GM12878 (cell line): ENCODE results near the gene VAX1. TPM values are rescaled to one million over a fixed set of nuclear protein-coding genes. Genes with fewer than 3 reads are reported as not detected.

ENCODE experiments used
- ATAC-seq: fragments of 200-7000 bp; cut with Tn5 transposase; 3 replicates; pipeline ENCODE4 v1.9.1; 2020; ENCODE audit warnings: mild to moderate bottlenecking, moderate library complexity
- BruUV-seq: library from RNA; stranded (reverse); fragments of 400-500 nt; replicated peaks from 2 replicates; lab custom pipeline; 2021; lab: Mats Ljungman, UMichigan
- CTCF ChIA-PET: fragments of 300-600 bp; sonication (Branson Sonifier 250); formaldehyde crosslinking; extraction: SDS; loops from one replicate; lab custom pipeline; 2021; ENCODE audit warnings: inconsistent platforms; lab: Yijun Ruan, JAX
- POLR2A ChIA-PET: fragments of 350-600 bp; formaldehyde crosslinking; extraction: SDS; loops from one replicate; lab custom pipeline; 2021; ENCODE audit warnings: inconsistent platforms; lab: Charles Lee
- RAD21 ChIA-PET: fragments of 300-600 bp; sonication (Branson Sonifier 250); formaldehyde crosslinking; loops from one replicate; lab custom pipeline; 2023; ENCODE audit warnings: antibody characterized with exemption; ENCODE audit not compliant: unreplicated experiment; lab: Charles Lee
- SMC1A ChIA-PET: fragments of 300-600 bp; sonication (Branson Sonifier 250); formaldehyde crosslinking; loops from one replicate; lab custom pipeline; 2023; ENCODE audit not compliant: unreplicated experiment, uncharacterized antibody; lab: Charles Lee
- DNase-seq: peaks from one replicate; pipeline ENCODE4 v3.0.0-alpha.2; 2011; ENCODE audit warnings: low read depth, low spot score
- FAIRE-seq: peaks from 3 replicates; lab custom pipeline; 2011; peaks lifted over from hg19 to GRCh38; lab: Jason Lieb, UNC
- H2AFZ ChIP-seq: 2 replicates; pipeline ENCODE4 v1.6.0; 2011; ENCODE audit warnings: low read depth, low read length, control low read depth; ENCODE audit not compliant: control insufficient read depth
- H3K27ac ChIP-seq: 2 replicates; pipeline ENCODE4 v1.5.1; 2011; ENCODE audit warnings: control low read depth; ENCODE audit not compliant: control insufficient read depth, insufficient read depth
- H3K27me3 ChIP-seq, 2 experiments: replicated peaks in 1 of 2; 2 replicates each; pipeline versions ENCODE4 v1.6.0 to v1.6.1; 2011; ENCODE audit warnings: low read length in 1 of 2; ENCODE audit not compliant: control insufficient read depth in 2 of 2, insufficient read depth in 2 of 2
- H3K36me3 ChIP-seq, 2 experiments: 2 replicates each; pipeline ENCODE4 v1.5.1; 2011; ENCODE audit warnings: low read length in 1 of 2; ENCODE audit not compliant: control insufficient read depth in 2 of 2, insufficient read depth in 2 of 2
- H3K4me1 ChIP-seq: 2 replicates; pipeline ENCODE4 v1.6.1; 2011; ENCODE audit warnings: mild to moderate bottlenecking, low read length, moderate library complexity, mixed read lengths; ENCODE audit not compliant: control insufficient read depth, insufficient read depth
- H3K4me2 ChIP-seq: 2 replicates; pipeline ENCODE4 v1.6.0; 2011; ENCODE audit warnings: control low read depth; ENCODE audit not compliant: control insufficient read depth, insufficient read depth
- H3K4me3 ChIP-seq: fragments of 200-600 bp; sonication (generic); 2 replicates; pipeline ENCODE4 v1.5.1; 2016
- H3K79me2 ChIP-seq: 2 replicates; pipeline ENCODE4 v1.6.0; 2011; ENCODE audit warnings: low read length; ENCODE audit not compliant: control insufficient read depth, insufficient read depth
- H3K9ac ChIP-seq: 2 replicates; pipeline ENCODE4 v1.8.0; 2011; ENCODE audit warnings: low read length, control low read depth, mixed read lengths; ENCODE audit not compliant: control insufficient read depth, insufficient read depth
- H3K9me3 ChIP-seq: replicated peaks from 3 replicates; pipeline ENCODE4 v1.5.1; 2011; ENCODE audit warnings: mild to moderate bottlenecking, low read length; ENCODE audit not compliant: control insufficient read depth, insufficient read depth
- H4K20me1 ChIP-seq: 2 replicates; pipeline ENCODE4 v1.6.0; 2011; ENCODE audit not compliant: control insufficient read depth, insufficient read depth
- CHD1 ChIP-seq: IDR thresholded peaks from 2 replicates; pipeline ENCODE4 v1.6.1; 2012; ENCODE audit warnings: low read depth, low read length, improper control_type of control experiment
- HSF1 ChIP-seq: fragments of 150-350 bp; IDR thresholded peaks from 2 replicates; pipeline ENCODE4 v1.6.1; 2014; ENCODE audit warnings: mild to moderate bottlenecking, low read depth, low read length
- IKZF1 ChIP-seq: fragments of 450-650 bp; conservative IDR thresholded peaks from 2 replicates; pipeline ENCODE4 v1.6.1; 2017; ENCODE audit warnings: antibody characterized with exemption, mild to moderate bottlenecking
- KLF5 ChIP-seq: fragments of 450-650 bp; IDR thresholded peaks from 2 replicates; pipeline ENCODE4 v1.6.1; 2014; ENCODE audit warnings: mild to moderate bottlenecking; ENCODE audit not compliant: partially characterized antibody
- MLLT1 ChIP-seq: fragments of 450-650 bp; IDR thresholded peaks from 2 replicates; pipeline ENCODE4 v1.6.1; 2016; ENCODE audit warnings: mild to moderate bottlenecking
- MTA2 ChIP-seq: fragments of 450-650 bp; IDR thresholded peaks from 2 replicates; pipeline ENCODE4 v1.6.1; 2016; ENCODE audit warnings: low read depth, mild to moderate bottlenecking, moderate library complexity
- NBN ChIP-seq: fragments of 450-650 bp; IDR thresholded peaks from 2 replicates; pipeline ENCODE4 v1.6.1; 2016
- NKRF ChIP-seq: fragments of 450-650 bp; conservative IDR thresholded peaks from 2 replicates; pipeline ENCODE4 v1.6.1; 2017; ENCODE audit warnings: mild to moderate bottlenecking, moderate library complexity
- PAX8 ChIP-seq: fragments of 450-650 bp; IDR thresholded peaks from 2 replicates; pipeline ENCODE4 v1.6.1; 2017; ENCODE audit warnings: mild to moderate bottlenecking, moderate library complexity
- POLR2AphosphoS2 ChIP-seq: IDR thresholded peaks from 2 replicates; pipeline ENCODE4 v1.6.1; 2011; ENCODE audit warnings: low read depth, mild to moderate bottlenecking, low read length, improper control_type of control experiment, moderate library complexity
- POU2F2 ChIP-seq: IDR thresholded peaks from 3 replicates; pipeline ENCODE4 v1.6.1; 2011; ENCODE audit warnings: low read depth, mild to moderate bottlenecking, low read length, borderline replicate concordance
- STAT3 ChIP-seq: IDR thresholded peaks from 2 replicates; pipeline ENCODE4 v1.6.1; 2011; ENCODE audit warnings: low read depth, low read length, improper control_type of control experiment
- TARDBP ChIP-seq: IDR thresholded peaks from 2 replicates; pipeline ENCODE4 v1.6.1; 2016; ENCODE audit warnings: borderline replicate concordance
- TCF12 ChIP-seq: IDR thresholded peaks from 2 replicates; pipeline ENCODE4 v1.6.1; 2011; ENCODE audit warnings: low read depth, mild to moderate bottlenecking, low read length
- ZBTB4 ChIP-seq: fragments of 450-650 bp; formaldehyde crosslinking; IDR thresholded peaks from 2 replicates; pipeline ENCODE4 v1.4.0; 2022; ENCODE audit warnings: mild to moderate bottlenecking, moderate library complexity
- WGBS: methylation state at CpG from one replicate; pipeline ENCODE4 v1.1.6; 2016; ENCODE audit warnings: low lambda C conversion rate; ENCODE audit not compliant: insufficient replicate concordance, insufficient coverage; ENCODE audit errors: missing lambda C conversion rate; 5-methylcytosine and 5-hydroxymethylcytosine counted together
- in situ Hi-C: fragments of 300-500 bp; cut with MboI; formaldehyde crosslinking; loops from 9 replicates; pipeline ENCODE4 v1.14.3; 2018; ENCODE audit warnings: mixed read lengths
- intact Hi-C: fragments of 100-400 bp; cut with micrococcal nuclease; formaldehyde crosslinking; loops from one replicate; pipeline ENCODE4 v1.14.2; 2022; ENCODE audit not compliant: unreplicated experiment
- polyA plus RNA-seq, 11 experiments: library from polyadenylated mRNA; depleted of rRNA in 4 of 11; unstranded in 6 of 11; stranded (reverse) in 5 of 11; fragments of >200 nt; fragmentation: Nextera tagmentation in 4 of 11; fragmentation: Illumina TruSeq in 1 of 11; extraction: Ambion mirVana in 4 of 11; extraction: Trizol in 1 of 11; gene quantifications; 1 replicate in 1 of 11; 2 replicates in 10 of 11; pipeline versions ENCODE4 v1.2.1 to v1.2.3, GENCODE V29; 2011 to 2016; ENCODE audit warnings: inconsistent platforms in 2 of 11, missing spikeins in 2 of 11, low read depth in 1 of 11
- total RNA-seq, 4 experiments: library from RNA; depleted of rRNA in 3 of 4; stranded (reverse); fragments of >200 nt in 3 of 4; fragmentation: Illumina TruSeq in 1 of 4; extraction: Trizol in 1 of 4; gene quantifications; 2 replicates each; pipeline versions ENCODE4 v1.2.1 to v1.2.3, GENCODE V29; 2013 to 2021

The VAX1 gene
- total and polyA plus RNA-seq, 10 of the 15 experiments (the other 5 are each of a cell fraction or from before 2014, with no cell fraction given) = not detected

GRCh38 chr10:117086546-117086945, 51.5 kb downstream of the VAX1 start:
- BruUV-seq = no TSS peak
- 12% methylated on average over 3 of the region's 3 CpGs for WGBS
- ChIA-PET CTCF (no interaction called here), POLR2A (no interaction called here), SMC1A (no interaction called here), RAD21 (no interaction called here)
- no peak for DNase-seq
- Histone ChIP-seq H3K9ac (no peak overlapping the region), H3K9me3 (no peaks in the 10 kb centered on the region), H3K27me3 (no peaks in the 10 kb centered on the region; a peak in 1 of 4 replicates), H3K4me2 (no peak overlapping the region), H3K4me3 (no peak overlapping the region), H3K27ac (no peak overlapping the region), H3K4me1 (no peaks in the 10 kb centered on the region), H2AFZ (no peak overlapping the region), H4K20me1 (no peaks in the 10 kb centered on the region), H3K79me2 (no peaks in the 10 kb centered on the region), H3K36me3 (no peaks in the 10 kb centered on the region)
- intact Hi-C loops = no loop called here
- no peak for ATAC-seq
- in situ Hi-C loops = no loop called here
- no peak for FAIRE-seq
- no peak for TF ChIP-seq POLR2AphosphoS2
- no peak for TF ChIP-seq IKZF1
- TF ChIP-seq TARDBP = no peak
- no peak for TF ChIP-seq ZBTB4 (CRISPR knock-in tag)
- no peak for TF ChIP-seq TCF12
- no peak for TF ChIP-seq STAT3
- TF ChIP-seq NKRF = no peak
- no peak for TF ChIP-seq CHD1
- TF ChIP-seq NBN = no peak
- TF ChIP-seq MTA2 = no peak
- TF ChIP-seq PAX8 = no peak
- TF ChIP-seq KLF5 = no peak
- no peak for TF ChIP-seq HSF1
- no peak for TF ChIP-seq MLLT1
- no peak for TF ChIP-seq POU2F2
